HG03460 (cell line): ENCODE results near the gene SNRPA.
"Not testable (repeated sequence)": the region's sequence is repeated elsewhere in the genome, so short reads cannot be mapped to it uniquely, and the experiment has no call there.

Experiments
- ATAC-seq: cut with Tn5 transposase; IDR thresholded peaks from one replicate; pipeline ENCODE4 v1.9.1; 2021; ENCODE audit not compliant: unreplicated experiment

SNRPA gene

GRCh38 chr19:40800339-40800996 is 49.5 kb downstream of the SNRPA start:
- no peak for ATAC-seq

- no peak for ATAC-seq
Measured at GRCh38 chr19:40800997-40801377, 50.0 kb downstream of the SNRPA start.

GRCh38 chr19:40801426-40802299 is 50.7 kb downstream of the SNRPA start:
- no peak for ATAC-seq

GRCh38 chr19:40802300-40803169 is 51.5 kb downstream of the SNRPA start:
- no peak for ATAC-seq

GRCh38 chr19:40803170-40803856 is 52.3 kb downstream of the SNRPA start:
- no peak for ATAC-seq

- no peak for ATAC-seq
Measured at GRCh38 chr19:40803857-40804782, 53.1 kb downstream of the SNRPA start.

- no peak for ATAC-seq
Measured at GRCh38 chr19:40804783-40805242, 53.8 kb downstream of the SNRPA start.

GRCh38 chr19:40805258-40805868 is 54.4 kb downstream of the SNRPA start:
- ATAC-seq = no peak

- no peak for ATAC-seq
Measured at GRCh38 chr19:40806423-40807146, 55.6 kb downstream of the SNRPA start.

GRCh38 chr19:40807147-40808020 is 56.4 kb downstream of the SNRPA start:
- no peak for ATAC-seq

- no peak for ATAC-seq
Measured at GRCh38 chr19:40808021-40808325, 57.0 kb downstream of the SNRPA start.

- no peak for ATAC-seq
Measured at GRCh38 chr19:40808497-40808896, 57.5 kb downstream of the SNRPA start.

- no peak for ATAC-seq
Measured at GRCh38 chr19:40809358-40810086, 58.5 kb downstream of the SNRPA start.

GRCh38 chr19:40810160-40810559 is 59.2 kb downstream of the SNRPA start:
- ATAC-seq = no peak

- not testable (repeated sequence) for ATAC-seq
Measured at GRCh38 chr19:40810649-40811408, 59.8 kb downstream of the SNRPA start.
